Neural progenitor cell (in vitro differentiated cells): ENCODE results near the gene TRIM32. TPM values are rescaled to one million over a fixed set of nuclear protein-coding genes. Genes with fewer than 3 reads are reported as not detected.

Experiments used
- DNase-seq: peaks from one replicate; pipeline ENCODE4 v3.0.0-alpha.2; 2016; ENCODE audit warnings: low spot score
- H2AFZ ChIP-seq: fragments of 200-600 bp; sonication (generic); replicated peaks from 2 replicates; pipeline ENCODE4 v1.6.1; 2016; ENCODE audit warnings: antibody characterized with exemption
- H3F3A ChIP-seq: fragments of 200-600 bp; sonication (generic); 2 replicates; pipeline ENCODE4 v1.6.1; 2016; ENCODE audit warnings: antibody characterized with exemption, low read depth
- H3K27ac ChIP-seq: fragments of 200-600 bp; sonication (generic); 2 replicates; pipeline ENCODE4 v1.5.1; 2016; ENCODE audit warnings: mild to moderate bottlenecking
- H3K27me3 ChIP-seq: fragments of 200-600 bp; sonication (generic); 2 replicates; pipeline ENCODE4 v1.6.1; 2016; ENCODE audit warnings: mild to moderate bottlenecking, moderate library complexity
- H3K36me3 ChIP-seq: fragments of 200-600 bp; sonication (generic); 2 replicates; pipeline ENCODE4 v1.5.1; 2016
- H3K4me1 ChIP-seq: fragments of 200-600 bp; sonication (generic); 2 replicates; pipeline ENCODE4 v1.6.1; 2016; ENCODE audit warnings: mixed run types
- H3K4me2 ChIP-seq: fragments of 200-600 bp; sonication (generic); 2 replicates; pipeline ENCODE4 v1.6.1; 2016
- H3K4me3 ChIP-seq: fragments of 200-600 bp; sonication (generic); 2 replicates; pipeline ENCODE4 v1.5.1; 2016
- H3K79me2 ChIP-seq: fragments of 200-600 bp; sonication (generic); 2 replicates; pipeline ENCODE4 v1.6.1; 2016; ENCODE audit warnings: low read depth
- H3K9ac ChIP-seq: fragments of 200-600 bp; sonication (generic); 2 replicates; pipeline ENCODE4 v1.6.1; 2016
- H3K9me3 ChIP-seq: fragments of 200-600 bp; sonication (generic); 2 replicates; pipeline ENCODE4 v1.5.1; 2016; ENCODE audit warnings: low read depth
- H4K20me1 ChIP-seq: fragments of 200-600 bp; sonication (generic); 2 replicates; pipeline ENCODE4 v1.6.1; 2016; ENCODE audit warnings: low read depth
- H3K27ac Mint-ChIP-seq: 3 replicates; pipeline ENCODE4 v1.8.0; 2021; ENCODE audit warnings: mixed read lengths
- H3K27me3 Mint-ChIP-seq: 2 replicates; pipeline ENCODE4 v1.8.0; 2022; ENCODE audit warnings: low read depth, mild to moderate bottlenecking, inconsistent platforms, moderate library complexity, mixed read lengths; ENCODE audit not compliant: insufficient read depth
- H3K36me3 Mint-ChIP-seq: 3 replicates; pipeline ENCODE4 v1.8.0; 2021; ENCODE audit warnings: mixed read lengths
- H3K4me1 Mint-ChIP-seq: 3 replicates; pipeline ENCODE4 v1.8.0; 2021; ENCODE audit warnings: mixed read lengths
- H3K4me3 Mint-ChIP-seq: 3 replicates; pipeline ENCODE4 v1.8.0; 2021; ENCODE audit warnings: mild to moderate bottlenecking, moderate library complexity, mixed read lengths
- H3K9me3 Mint-ChIP-seq: 3 replicates; pipeline ENCODE4 v1.8.0; 2020; ENCODE audit warnings: mixed read lengths
- CTCF ChIP-seq: fragments of 200-600 bp; sonication (generic); IDR thresholded peaks from 2 replicates; pipeline ENCODE4 v1.5.1; 2017; ENCODE audit warnings: antibody characterized with exemption, mild to moderate bottlenecking
- EZH2 ChIP-seq: fragments of 200-600 bp; sonication (generic); IDR thresholded peaks from 2 replicates; pipeline ENCODE4 v1.6.1; 2017; ENCODE audit warnings: antibody characterized with exemption, mild to moderate bottlenecking, moderate library complexity
- EZH2phosphoT487 ChIP-seq: fragments of 200-600 bp; sonication (generic); IDR thresholded peaks from 2 replicates; pipeline ENCODE4 v1.6.1; 2017; ENCODE audit warnings: antibody characterized with exemption
- total RNA-seq: library from RNA; depleted of rRNA; stranded (reverse); fragments of >200 nt; gene quantifications from 2 replicates; pipeline ENCODE4 v1.2.3, GENCODE V29; 2015; ENCODE audit warnings: low replicate concordance

TRIM32 gene
- total RNA-seq, 1 donor from 2014 or later = 16.3 TPM

- Histone ChIP-seq H4K20me1 (no peaks in the 10 kb centered on the region), H3K4me3 (no peak overlapping the region), H3F3A (no peaks in the 10 kb centered on the region), H3K9me3 (no peaks in the 10 kb centered on the region), H3K27ac (no peak overlapping the region), H3K36me3 (no peaks in the 10 kb centered on the region), H3K79me2 (no peaks in the 10 kb centered on the region), H2AFZ (no peak overlapping the region), H3K9ac (no peak overlapping the region), H3K4me1 (peaks cover 16% of the 10 kb centered on the region), H3K27me3 (no peaks in the 10 kb centered on the region), H3K4me2 (no peak overlapping the region)
- no peak overlapping the region for H3K27ac Mint-ChIP-seq
- peaks cover 3% of the 10 kb centered on the region for H3K4me1 Mint-ChIP-seq
- H3K27me3 Mint-ChIP-seq = no peaks in the 10 kb centered on the region
- no peak overlapping the region for H3K4me3 Mint-ChIP-seq
- no peaks in the 10 kb centered on the region for H3K9me3 Mint-ChIP-seq
- no peak for TF ChIP-seq EZH2phosphoT487
- no peak for TF ChIP-seq EZH2
- no peak for TF ChIP-seq CTCF
- DNase-seq = no peak
- H3K36me3 Mint-ChIP-seq = no peaks in the 10 kb centered on the region
Observed at GRCh38 chr9:116656977-116657376, 30.1 kb upstream of the TRIM32 start.

- Histone ChIP-seq H3K4me3 (no peak overlapping the region), H3K79me2 (no peaks in the 10 kb centered on the region), H3F3A (no peaks in the 10 kb centered on the region), H4K20me1 (no peaks in the 10 kb centered on the region), H3K27ac (no peak overlapping the region), H3K9me3 (no peaks in the 10 kb centered on the region), H3K36me3 (no peaks in the 10 kb centered on the region), H3K4me2 (no peak overlapping the region), H2AFZ (no peak overlapping the region), H3K4me1 (peaks cover 16% of the 10 kb centered on the region), H3K27me3 (no peaks in the 10 kb centered on the region), H3K9ac (no peak overlapping the region)
- H3K27ac Mint-ChIP-seq = no peak overlapping the region
- no peaks in the 10 kb centered on the region for H3K27me3 Mint-ChIP-seq
- no peak for DNase-seq
- no peaks in the 10 kb centered on the region for H3K9me3 Mint-ChIP-seq
- H3K4me1 Mint-ChIP-seq = peaks cover 3% of the 10 kb centered on the region
- no peak for TF ChIP-seq EZH2
- TF ChIP-seq CTCF = no peak
- TF ChIP-seq EZH2phosphoT487 = no peak
- no peak overlapping the region for H3K4me3 Mint-ChIP-seq
- H3K36me3 Mint-ChIP-seq = no peaks in the 10 kb centered on the region
Observed at GRCh38 chr9:116658265-116658664, 28.8 kb upstream of the TRIM32 start.

- peak; percentile 82 for DNase-seq
- Mint-ChIP-seq H3K36me3 (no peaks in the 10 kb centered on the region), H3K27ac (no peak overlapping the region), H3K4me1 (peaks cover 3% of the 10 kb centered on the region), H3K4me3 (no peak overlapping the region), H3K27me3 (no peaks in the 10 kb centered on the region), H3K9me3 (no peaks in the 10 kb centered on the region)
- Histone ChIP-seq H2AFZ (no peak overlapping the region), H4K20me1 (no peaks in the 10 kb centered on the region), H3K79me2 (no peaks in the 10 kb centered on the region), H3K36me3 (no peaks in the 10 kb centered on the region), H3K27me3 (no peaks in the 10 kb centered on the region), H3K4me2 (no peak overlapping the region), H3K27ac (no peak overlapping the region), H3K9ac (no peak overlapping the region), H3K4me3 (no peak overlapping the region), H3K4me1 (peaks cover 4% of the 10 kb centered on the region), H3F3A (no peaks in the 10 kb centered on the region), H3K9me3 (no peaks in the 10 kb centered on the region)
- no peak for TF ChIP-seq EZH2
- TF ChIP-seq CTCF = peak; percentile 82
Observed at GRCh38 chr9:116661037-116661954, 25.8 kb upstream of the TRIM32 start.
